Epithelial cell of proximal tubule (primary cell): ENCODE results near the gene FURIN. TPM values are rescaled to one million over a fixed set of nuclear protein-coding genes. Genes with fewer than 3 reads are reported as not detected.
"Not testable (repeated sequence)": the region's sequence is repeated elsewhere in the genome, so short reads cannot be mapped to it uniquely, and the experiment has no call there.

ENCODE experiments used
- DNase-seq: peaks from one replicate; pipeline ENCODE4 v3.0.0-alpha.2; 2011; ENCODE audit warnings: low read depth
- H3K4me3 ChIP-seq: 2 replicates; pipeline ENCODE4 v1.5.1; 2011; ENCODE audit warnings: low read depth, mild to moderate bottlenecking, low read length
- total RNA-seq: library from RNA; depleted of rRNA; stranded (reverse); fragments of >200 nt; gene quantifications from 2 replicates; pipeline ENCODE4 v1.2.3, GENCODE V29; 2015
- TF ChIP-seq, protein P1 (sequence below): conservative IDR thresholded peaks from 2 replicates; pipeline ENCODE4 v1.5.1; 2012; ENCODE audit warnings: low read depth, mild to moderate bottlenecking, low read length

FURIN gene
- 91.0 and 104 TPM in 2 replicates for total RNA-seq

DNA sequence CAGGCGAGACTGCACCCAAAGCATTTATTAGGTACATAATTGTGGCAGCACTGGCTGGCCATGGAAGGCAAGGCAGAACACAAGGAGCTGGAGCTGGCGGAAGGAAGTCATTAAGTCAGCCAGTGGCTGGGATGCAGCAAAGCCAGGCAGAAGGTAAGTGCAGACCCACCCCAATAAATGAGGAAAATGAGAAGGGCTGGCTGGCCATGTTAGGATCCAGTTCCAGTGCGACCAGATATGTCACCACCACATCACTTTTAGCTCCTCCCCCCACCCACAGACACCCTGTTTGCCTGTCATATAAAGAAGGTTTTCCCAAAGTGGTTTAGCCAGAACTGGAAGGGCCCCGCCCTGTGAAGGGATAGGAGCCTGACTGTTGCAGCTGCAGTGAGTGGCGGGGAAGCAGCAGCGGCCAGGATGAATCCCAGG lies at the start of gene FURIN:
Gene FURIN, plus strand, starts transcription at position 328 of the 429 bp plus-strand sequence. CDS start 7,153 bp downstream, outside the sequence.
- no peak for DNase-seq
- TF ChIP-seq, protein P1, sequence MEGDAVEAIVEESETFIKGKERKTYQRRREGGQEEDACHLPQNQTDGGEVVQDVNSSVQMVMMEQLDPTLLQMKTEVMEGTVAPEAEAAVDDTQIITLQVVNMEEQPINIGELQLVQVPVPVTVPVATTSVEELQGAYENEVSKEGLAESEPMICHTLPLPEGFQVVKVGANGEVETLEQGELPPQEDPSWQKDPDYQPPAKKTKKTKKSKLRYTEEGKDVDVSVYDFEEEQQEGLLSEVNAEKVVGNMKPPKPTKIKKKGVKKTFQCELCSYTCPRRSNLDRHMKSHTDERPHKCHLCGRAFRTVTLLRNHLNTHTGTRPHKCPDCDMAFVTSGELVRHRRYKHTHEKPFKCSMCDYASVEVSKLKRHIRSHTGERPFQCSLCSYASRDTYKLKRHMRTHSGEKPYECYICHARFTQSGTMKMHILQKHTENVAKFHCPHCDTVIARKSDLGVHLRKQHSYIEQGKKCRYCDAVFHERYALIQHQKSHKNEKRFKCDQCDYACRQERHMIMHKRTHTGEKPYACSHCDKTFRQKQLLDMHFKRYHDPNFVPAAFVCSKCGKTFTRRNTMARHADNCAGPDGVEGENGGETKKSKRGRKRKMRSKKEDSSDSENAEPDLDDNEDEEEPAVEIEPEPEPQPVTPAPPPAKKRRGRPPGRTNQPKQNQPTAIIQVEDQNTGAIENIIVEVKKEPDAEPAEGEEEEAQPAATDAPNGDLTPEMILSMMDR, result no peak
- H3K4me3 ChIP-seq, result no peak within 1 kb of the TSS

DNA sequence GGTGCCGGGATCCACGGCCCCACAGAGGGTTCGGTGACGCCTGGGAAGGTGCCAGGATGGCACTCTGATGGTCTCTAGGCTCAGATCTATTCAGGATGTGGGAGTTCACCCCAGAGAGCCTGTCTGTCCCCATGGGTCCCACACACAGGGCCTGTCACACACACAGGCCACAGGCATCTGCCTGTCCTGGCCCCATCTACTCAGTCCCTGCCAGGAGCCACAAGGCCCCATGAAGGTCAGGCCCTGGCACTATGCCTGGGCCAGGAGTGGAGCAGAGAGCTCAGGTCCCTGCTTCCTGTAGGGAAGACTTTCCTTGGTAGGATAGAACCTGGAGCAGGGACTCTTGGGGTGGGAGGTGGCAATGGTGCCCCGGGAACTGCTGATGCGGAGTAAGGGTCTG lies 49.0 kb upstream of the FURIN start:
- H3K4me3 ChIP-seq, result no peak overlapping the region
- TF ChIP-seq, protein P1, result no peak
- no peak for DNase-seq

DNA sequence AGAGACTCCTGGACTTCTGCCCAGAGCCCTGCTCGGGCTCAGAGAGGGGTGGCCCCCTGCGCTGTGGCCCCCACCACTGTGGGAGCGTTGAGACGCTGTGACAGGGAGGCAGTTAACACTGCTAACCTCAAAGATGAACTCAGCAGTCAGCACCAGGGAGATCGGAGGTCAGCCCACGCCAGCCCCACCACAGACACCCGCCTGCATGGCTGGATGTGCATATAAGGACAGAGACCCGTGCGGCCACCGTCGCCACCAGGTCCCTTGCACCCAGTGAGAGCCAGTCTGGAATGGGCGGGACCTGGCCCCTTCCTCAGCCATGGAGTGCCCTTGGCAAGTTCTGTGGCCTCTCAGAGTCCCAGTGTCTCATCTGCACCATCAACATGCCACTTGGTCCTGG lies 48.5 kb upstream of the FURIN start:
- H3K4me3 ChIP-seq, result no peak overlapping the region
- TF ChIP-seq, protein P1, result no peak
- no peak for DNase-seq

DNA sequence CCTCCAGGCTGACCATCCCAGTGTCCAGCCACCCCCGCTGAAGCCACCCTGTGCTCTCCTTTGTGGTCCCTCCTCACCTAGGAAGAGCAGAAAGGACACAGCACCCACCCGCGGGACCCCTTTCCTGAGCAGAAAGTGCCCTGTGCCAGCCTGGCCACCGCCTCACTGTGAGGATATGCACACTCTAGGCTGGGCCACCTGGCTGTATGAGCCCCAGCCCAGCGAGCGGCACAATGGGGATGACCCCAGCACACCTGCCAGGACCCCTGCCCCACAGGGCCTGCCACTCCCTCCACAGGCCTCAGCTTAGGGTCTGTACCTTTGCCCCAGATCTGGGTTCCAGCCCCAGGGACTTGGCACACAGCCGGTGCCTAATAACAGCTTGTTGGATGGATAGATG lies 47.9 kb upstream of the FURIN start:
- no peak for DNase-seq
- H3K4me3 ChIP-seq, result no peak overlapping the region
- TF ChIP-seq, protein P1, result no peak

DNA sequence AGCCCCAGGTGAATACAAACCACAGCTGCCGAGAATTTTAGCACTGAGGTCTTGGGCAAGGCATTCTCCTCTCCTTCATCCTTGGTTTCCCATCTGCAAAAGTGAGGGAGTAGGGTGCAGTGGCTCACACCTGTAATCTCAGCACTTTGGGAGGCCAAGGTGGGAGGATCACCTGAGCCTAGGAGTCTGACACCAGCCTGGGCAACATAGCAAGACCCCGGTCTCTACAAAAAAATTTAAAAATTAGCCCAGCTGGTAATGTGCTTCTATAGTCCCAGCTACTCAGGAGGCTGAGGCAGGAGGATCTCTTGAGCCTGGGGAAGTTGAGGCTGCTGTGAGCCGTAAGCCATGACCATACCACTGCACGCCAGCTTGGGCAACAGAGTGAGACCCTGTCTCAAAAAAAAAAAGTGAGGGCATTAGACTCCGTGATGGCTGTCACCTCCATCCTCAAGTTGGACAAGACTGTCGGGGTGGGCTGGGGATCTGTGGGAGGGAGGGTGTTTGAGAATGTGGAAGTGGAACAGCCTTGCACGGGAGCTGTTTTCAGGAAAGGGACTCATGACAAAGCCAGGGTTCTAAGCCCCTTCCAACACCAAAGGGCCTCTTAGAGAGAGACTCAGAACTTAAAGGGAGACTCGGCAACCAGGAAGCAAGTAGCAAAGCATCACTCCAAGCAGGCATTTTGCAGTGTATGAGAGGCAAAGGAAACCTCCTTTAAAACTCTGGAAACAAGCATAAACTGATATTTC lies 46.0 kb upstream of the FURIN start:
- TF ChIP-seq, protein P1, result no peak
- no peak for DNase-seq
- no peak overlapping the region for H3K4me3 ChIP-seq

DNA sequence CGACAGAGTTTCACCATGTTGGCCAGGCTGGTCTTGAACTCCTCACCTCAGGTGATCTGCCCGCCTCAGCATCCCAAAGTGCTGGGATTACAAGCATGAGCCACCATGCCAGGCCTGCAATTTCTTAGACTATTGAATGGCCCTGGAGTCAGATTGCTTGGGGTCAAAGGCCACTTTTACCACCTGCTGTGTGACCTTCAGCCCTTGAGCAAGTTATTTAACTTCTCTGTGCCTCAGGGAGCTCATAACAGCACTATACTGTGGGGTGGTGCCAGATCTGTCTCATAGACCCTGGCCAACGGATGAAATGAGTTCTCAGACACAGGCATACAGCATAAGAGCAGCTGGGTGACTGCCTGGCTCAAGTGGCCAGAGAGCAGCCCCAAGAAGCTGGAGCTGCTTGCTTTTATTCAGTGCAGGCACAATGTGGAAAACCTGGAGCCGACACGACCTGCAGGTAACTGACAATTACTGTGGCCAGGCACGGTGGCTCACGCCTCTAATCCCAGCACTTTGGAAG lies 44.9 kb upstream of the FURIN start:
- TF ChIP-seq, protein P1, result no peak
- no peak overlapping the region for H3K4me3 ChIP-seq
- DNase-seq, result no peak

DNA sequence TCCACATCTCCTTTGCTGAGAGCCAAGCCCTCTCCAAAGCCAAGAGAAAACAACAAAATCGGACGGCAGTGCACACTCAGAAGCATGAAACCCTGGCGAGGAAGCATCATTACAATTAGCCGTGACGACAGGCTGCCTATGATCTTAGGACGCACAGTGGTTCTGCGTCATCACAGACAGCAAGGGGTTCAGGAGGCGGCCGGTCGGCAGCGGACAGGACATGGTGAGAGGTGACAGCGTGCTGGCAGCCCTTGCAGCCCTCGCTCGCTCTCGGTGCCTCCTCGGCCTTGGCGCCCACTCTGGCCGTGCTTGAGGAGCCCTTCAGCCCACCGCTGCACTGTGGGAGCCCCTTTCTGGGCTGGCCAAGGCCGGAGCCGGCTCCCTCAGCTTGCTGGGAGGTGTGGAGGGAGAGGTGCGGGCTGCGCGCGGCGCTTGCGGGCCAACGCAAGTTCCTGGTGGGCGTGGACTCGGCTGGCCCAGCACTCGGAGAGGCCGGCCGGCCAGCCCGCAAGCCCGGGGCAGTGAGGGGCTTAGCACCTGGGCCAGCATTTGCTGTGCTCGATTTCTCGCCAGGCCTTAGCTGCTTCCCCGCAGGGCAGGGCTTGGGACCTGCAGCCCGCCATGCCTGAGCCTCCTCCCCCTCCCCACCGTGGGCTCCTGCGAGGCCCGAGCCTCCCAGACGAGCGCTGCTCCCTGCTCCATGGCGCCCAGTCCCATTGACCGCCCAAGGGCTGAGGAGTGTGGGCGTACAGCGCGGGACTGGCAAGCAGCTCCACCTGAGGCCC lies 43.1 kb upstream of the FURIN start:
- not testable (repeated sequence) for DNase-seq, H3K4me3 ChIP-seq

DNA sequence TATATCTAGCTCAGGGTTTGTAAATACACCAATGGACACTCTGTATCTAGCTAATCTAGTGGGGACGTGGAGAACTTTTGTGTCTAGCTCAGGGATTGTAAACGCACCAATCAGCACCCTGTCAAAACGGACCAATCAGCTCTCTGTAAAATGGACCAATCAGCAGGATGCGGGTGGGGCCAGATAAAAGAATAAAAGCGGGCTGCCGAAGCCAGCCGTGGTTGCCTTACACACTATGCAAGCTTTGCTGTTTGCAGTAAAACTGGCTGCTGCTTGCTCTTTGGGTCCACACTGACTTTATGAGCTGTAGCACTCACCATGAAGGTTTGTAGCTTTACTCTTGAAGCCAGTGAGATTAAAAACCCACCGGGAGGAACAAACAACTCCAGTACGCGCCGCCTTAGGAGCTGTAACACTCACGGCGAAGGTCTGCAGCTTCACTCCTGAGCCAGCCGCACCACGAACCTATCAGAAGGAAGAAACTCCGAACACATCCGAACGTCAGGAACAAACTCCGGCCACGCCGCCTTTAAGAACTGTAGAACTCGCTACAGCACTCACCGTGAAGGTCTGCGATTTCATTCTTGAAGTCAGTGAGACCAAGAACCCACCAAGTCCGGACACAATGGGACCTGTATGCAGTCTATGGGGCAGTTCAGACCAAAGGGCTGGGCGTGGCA lies 42.0 kb upstream of the FURIN start:
- not testable (repeated sequence) for H3K4me3 ChIP-seq, DNase-seq
